ENCODE data around the gene HIBADH. TPM values are rescaled to one million over a fixed set of nuclear protein-coding genes. Genes with fewer than 3 reads are reported as not detected.
A peak's percentile ranks its signal among the peaks of the same experiment; 100 is the strongest.

Gene HIBADH
- total and polyA plus RNA-seq, 9 of the 15 experiments (the other 6 are each of a cell fraction or from before 2014, with no cell fraction given), result 10.7 to 67.8 (median 36.9) TPM

GRCh38 chr7:27678617-27679260, 16.1 kb upstream of the HIBADH start (continued):
- TF ChIP-seq, protein P1, sequence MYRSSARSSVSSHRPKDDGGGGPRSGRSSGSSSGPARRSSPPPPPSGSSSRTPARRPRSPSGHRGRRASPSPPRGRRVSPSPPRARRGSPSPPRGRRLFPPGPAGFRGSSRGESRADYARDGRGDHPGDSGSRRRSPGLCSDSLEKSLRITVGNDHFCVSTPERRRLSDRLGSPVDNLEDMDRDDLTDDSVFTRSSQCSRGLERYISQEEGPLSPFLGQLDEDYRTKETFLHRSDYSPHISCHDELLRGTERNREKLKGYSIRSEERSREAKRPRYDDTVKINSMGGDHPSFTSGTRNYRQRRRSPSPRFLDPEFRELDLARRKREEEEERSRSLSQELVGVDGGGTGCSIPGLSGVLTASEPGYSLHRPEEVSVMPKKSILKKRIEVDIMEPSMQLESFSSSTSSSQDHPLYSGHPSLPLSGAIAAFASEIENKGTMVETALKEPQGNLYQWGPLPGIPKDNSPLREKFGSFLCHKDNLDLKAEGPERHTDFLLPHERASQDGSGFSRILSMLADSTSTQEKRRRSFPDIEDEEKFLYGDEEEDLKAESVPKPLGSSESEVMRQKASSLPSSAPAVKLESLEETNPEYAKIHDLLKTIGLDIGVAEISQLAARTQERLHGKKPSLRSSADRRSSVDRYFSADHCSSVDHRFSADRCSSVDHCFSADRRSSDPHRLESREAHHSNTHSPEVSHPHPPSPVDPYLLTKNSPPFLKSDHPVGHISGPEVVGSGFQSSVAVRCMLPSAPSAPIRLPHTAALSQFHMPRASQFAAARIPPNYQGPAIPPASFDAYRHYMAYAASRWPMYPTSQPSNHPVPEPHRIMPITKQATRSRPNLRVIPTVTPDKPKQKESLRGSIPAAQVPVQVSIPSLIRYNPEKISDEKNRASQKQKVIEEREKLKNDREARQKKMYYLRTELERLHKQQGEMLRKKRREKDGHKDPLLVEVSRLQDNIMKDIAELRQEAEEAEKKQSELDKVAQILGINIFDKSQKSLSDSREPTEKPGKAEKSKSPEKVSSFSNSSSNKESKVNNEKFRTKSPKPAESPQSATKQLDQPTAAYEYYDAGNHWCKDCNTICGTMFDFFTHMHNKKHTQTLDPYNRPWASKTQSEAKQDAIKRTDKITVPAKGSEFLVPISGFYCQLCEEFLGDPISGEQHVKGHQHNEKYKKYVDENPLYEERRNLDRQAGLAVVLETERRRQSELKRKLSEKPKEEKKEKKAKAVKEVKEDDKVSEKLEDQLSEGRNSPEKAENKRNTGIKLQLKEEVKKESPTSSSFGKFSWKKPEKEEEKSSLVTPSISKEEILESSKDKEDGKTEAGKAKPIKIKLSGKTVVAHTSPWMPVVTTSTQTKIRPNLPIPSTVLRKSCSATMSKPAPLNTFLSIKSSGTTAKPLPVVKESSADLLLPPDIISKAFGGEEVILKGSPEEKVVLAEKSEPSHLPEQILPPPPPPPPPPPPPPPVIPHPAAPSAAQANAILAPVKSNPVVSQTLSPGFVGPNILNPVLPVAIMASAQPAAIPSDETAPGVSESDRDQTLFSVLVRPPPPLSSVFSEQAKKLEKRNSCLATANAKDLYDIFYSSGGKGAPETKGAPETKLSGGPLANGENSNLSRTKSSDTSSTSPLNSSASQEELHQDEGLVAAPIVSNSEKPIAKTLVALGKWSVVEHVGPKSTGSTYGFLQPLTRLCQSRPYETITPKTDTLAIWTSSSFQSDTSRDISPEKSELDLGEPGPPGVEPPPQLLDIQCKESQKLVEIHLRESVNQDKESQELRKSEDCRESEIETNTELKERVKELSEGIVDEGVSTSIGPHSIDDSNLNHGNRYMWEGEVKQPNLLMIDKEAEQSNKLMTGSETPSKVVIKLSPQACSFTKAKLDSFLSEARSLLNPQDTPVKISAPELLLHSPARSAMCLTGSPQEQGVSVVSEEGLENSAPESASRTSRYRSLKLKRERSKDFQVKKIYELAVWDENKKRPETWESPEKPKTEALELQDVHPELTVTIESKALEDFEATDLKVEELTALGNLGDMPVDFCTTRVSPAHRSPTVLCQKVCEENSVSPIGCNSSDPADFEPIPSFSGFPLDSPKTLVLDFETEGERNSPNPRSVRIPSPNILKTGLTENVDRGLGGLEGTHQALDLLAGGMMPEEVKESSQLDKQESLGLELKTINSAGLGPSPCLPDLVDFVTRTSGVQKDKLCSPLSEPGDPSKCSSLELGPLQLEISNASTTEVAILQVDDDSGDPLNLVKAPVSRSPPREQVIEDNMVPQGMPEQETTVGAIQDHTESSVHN (IDR thresholded peaks at IDR 0.05; ENCODE audit: borderline replicate concordance in 1 of 2, low read depth in 1 of 2), result no peak
- no peak for TF ChIP-seq ZFP36 (IDR thresholded peaks at IDR 0.05; ENCODE audit: low read depth, low read length, partially characterized antibody)
- TF ChIP-seq SPI1 (IDR thresholded peaks at IDR 0.05; ENCODE audit: borderline replicate concordance, low read depth, low read length), result peak; percentile 41; the same call in 1 of the 2 replicates
- no peak for TF ChIP-seq HES1 (IDR thresholded peaks at IDR 0.05; ENCODE audit: low read depth)
- no peak for TF ChIP-seq ZNF175 (CRISPR knock-in tag; IDR thresholded peaks at IDR 0.05; ENCODE audit: low read depth)
- TF ChIP-seq ZNF609 (CRISPR knock-in tag; IDR thresholded peaks at IDR 0.05; ENCODE audit: borderline replicate concordance), result no peak
- no peak for TF ChIP-seq NR2C2 (CRISPR knock-in tag; IDR thresholded peaks at IDR 0.05)
- peak; percentile 16; the same call in 1 of the 2 replicates for TF ChIP-seq NR2C2 (tag; IDR thresholded peaks at IDR 0.05)
- no peak for TF ChIP-seq CAMTA2 (CRISPR knock-in tag; conservative IDR thresholded peaks at IDR 0.05)
- TF ChIP-seq NONO (IDR thresholded peaks at IDR 0.05; ENCODE audit: low read depth in 2 of 2, low read length in 1 of 2), result no peak
- no peak for TF ChIP-seq SETDB1 (IDR thresholded peaks at IDR 0.05; ENCODE audit: low read length)
- no peak for TF ChIP-seq FOXP1 (CRISPR knock-in tag; IDR thresholded peaks at IDR 0.05)
